DOHH2 (cell line): ENCODE data around the gene SHISAL1.

Source experiments
- H3F3A ChIP-seq: fragments of 200-600 bp; sonication (generic), shearing (Covaris generic); 2 replicates; pipeline ENCODE4 v1.6.0; 2016; ENCODE audit warnings: antibody characterized with exemption, mild to moderate bottlenecking; ENCODE audit not compliant: control insufficient read depth, insufficient read depth
- H3K27ac ChIP-seq: fragments of 200-600 bp; sonication (generic); 2 replicates; pipeline ENCODE4 v1.5.1; 2014; ENCODE audit warnings: low read depth, mild to moderate bottlenecking, low read length, moderate library complexity
- H3K27me3 ChIP-seq: fragments of 200-600 bp; sonication (generic); 2 replicates; pipeline ENCODE4 v1.6.1; 2014; ENCODE audit warnings: mild to moderate bottlenecking, low read length, mixed read lengths; ENCODE audit not compliant: control insufficient read depth
- H3K36me3 ChIP-seq: fragments of 200-600 bp; sonication (generic); 2 replicates; pipeline ENCODE4 v1.6.1; 2014; ENCODE audit warnings: mild to moderate bottlenecking, low read length, moderate library complexity, mixed read lengths; ENCODE audit not compliant: control insufficient read depth
- H3K4me1 ChIP-seq: fragments of 200-600 bp; sonication (generic); 2 replicates; pipeline ENCODE4 v1.6.1; 2014; ENCODE audit warnings: mild to moderate bottlenecking, low read length, mixed read lengths; ENCODE audit not compliant: control insufficient read depth
- H3K4me2 ChIP-seq: fragments of 200-600 bp; sonication (generic); 2 replicates; pipeline ENCODE4 v1.6.0; 2014; ENCODE audit warnings: mild to moderate bottlenecking, low read length, moderate library complexity
- H3K4me3 ChIP-seq: fragments of 200-600 bp; sonication (generic); 2 replicates; pipeline ENCODE4 v1.5.1; 2014; ENCODE audit warnings: mild to moderate bottlenecking, low read length, mixed read lengths
- H3K79me2 ChIP-seq: fragments of 200-600 bp; sonication (generic); 2 replicates; pipeline ENCODE4 v1.6.1; 2014; ENCODE audit warnings: mild to moderate bottlenecking, low read length, mixed read lengths; ENCODE audit not compliant: control insufficient read depth
- H3K9me2 ChIP-seq: fragments of 200-600 bp; sonication (generic); replicated peaks from 2 replicates; pipeline ENCODE4 v1.6.1; 2014; ENCODE audit warnings: mild to moderate bottlenecking, low read length, mixed read lengths; ENCODE audit not compliant: control insufficient read depth
- H3K9me3 ChIP-seq: fragments of 200-600 bp; sonication (generic); 2 replicates; pipeline ENCODE4 v1.6.1; 2014; ENCODE audit warnings: antibody characterized with exemption, low read length, mixed read lengths; ENCODE audit not compliant: control insufficient read depth, insufficient read depth
- H4K20me1 ChIP-seq: fragments of 200-600 bp; sonication (generic); 2 replicates; pipeline ENCODE4 v1.6.0; 2014; ENCODE audit warnings: low read depth, mild to moderate bottlenecking, antibody characterized with exemption, low read length, moderate library complexity; ENCODE audit not compliant: control insufficient read depth, insufficient read depth
- CTCF ChIP-seq: fragments of 200-600 bp; sonication (generic); IDR thresholded peaks from one replicate; pipeline ENCODE4 v1.5.1; 2014; ENCODE audit warnings: antibody characterized with exemption, mild to moderate bottlenecking, low read depth, low read length; ENCODE audit not compliant: poor library complexity, severe bottlenecking
- EZH2phosphoT487 ChIP-seq: fragments of 200-600 bp; sonication (generic); IDR thresholded peaks from 2 replicates; pipeline ENCODE4 v1.6.1; 2017; ENCODE audit warnings: borderline replicate concordance, mild to moderate bottlenecking, antibody characterized with exemption, low read length, moderate library complexity, mixed read lengths

Gene SHISAL1

DNA sequence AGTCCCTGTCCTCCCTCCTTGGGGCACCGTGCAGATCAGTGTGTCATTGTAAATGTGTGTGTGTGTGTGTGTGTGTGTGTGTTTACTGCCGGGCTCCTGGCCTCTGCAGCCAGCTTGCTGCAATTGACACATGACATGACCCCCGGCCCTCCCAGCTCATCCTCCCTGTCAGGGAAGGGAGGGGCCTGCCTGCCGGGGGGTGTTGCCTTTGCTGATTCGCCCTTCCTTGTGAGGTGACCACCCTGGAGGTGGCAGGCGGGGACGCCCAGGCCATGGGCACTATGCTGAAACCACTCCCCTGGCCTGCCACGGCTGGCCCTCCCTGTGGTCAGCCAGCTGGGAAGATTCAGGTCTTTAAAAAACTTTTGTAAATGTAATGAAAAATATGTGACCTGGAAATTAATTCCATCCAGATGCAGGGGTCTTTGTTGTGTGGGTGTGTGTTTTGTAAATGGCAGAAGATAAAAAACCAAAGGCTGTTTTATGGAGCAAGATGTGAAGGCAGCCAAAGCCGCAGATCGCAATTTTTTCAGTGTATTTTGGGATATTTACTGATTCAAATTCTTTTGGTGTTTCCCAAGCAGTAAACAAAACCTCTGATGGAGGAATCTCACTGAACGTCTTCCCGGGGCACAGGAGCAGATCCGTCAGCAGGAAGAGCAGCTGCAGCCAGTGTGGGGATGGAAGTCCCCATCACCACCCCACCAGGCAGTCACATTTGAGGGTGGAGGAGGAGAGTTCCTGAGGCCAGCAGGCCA, 23.2 kb downstream of the SHISAL1 start:
- Histone ChIP-seq H3K36me3 (no peaks in the 10 kb centered on the region), H3K4me2 (no peak overlapping the region), H4K20me1 (no peaks in the 10 kb centered on the region)

GRCh38 chr22:44288913-44289312, 23.8 kb downstream of the SHISAL1 start:
- Histone ChIP-seq H4K20me1 (no peaks in the 10 kb centered on the region), H3K27ac (no peak overlapping the region), H3K36me3 (no peaks in the 10 kb centered on the region), H3K9me3 (no peaks in the 10 kb centered on the region), H3K4me2 (no peak overlapping the region), H3K79me2 (no peaks in the 10 kb centered on the region), H3K9me2 (no peaks in the 10 kb centered on the region), H3K27me3 (no peaks in the 10 kb centered on the region), H3F3A (no peaks in the 10 kb centered on the region), H3K4me3 (no peak overlapping the region), H3K4me1 (no peaks in the 10 kb centered on the region)
- TF ChIP-seq CTCF: no peak
- no peak for TF ChIP-seq EZH2phosphoT487

More for the DNA sequence above, 23.2 kb downstream of the SHISAL1 start:
- H3K9me2 ChIP-seq: no peaks in the 10 kb centered on the region
- H3F3A ChIP-seq: no peaks in the 10 kb centered on the region
- no peak overlapping the region for H3K4me3 ChIP-seq
- H3K27me3 ChIP-seq: no peaks in the 10 kb centered on the region
- H3K79me2 ChIP-seq: no peaks in the 10 kb centered on the region
- no peaks in the 10 kb centered on the region for H3K9me3 ChIP-seq
- TF ChIP-seq EZH2phosphoT487 (no peak), CTCF (no peak)
- no peaks in the 10 kb centered on the region for H3K4me1 ChIP-seq
- H3K27ac ChIP-seq: no peak overlapping the region

GRCh38 chr22:44287741-44288140, 25.0 kb downstream of the SHISAL1 start:
- H3K27ac ChIP-seq: no peak overlapping the region
- no peaks in the 10 kb centered on the region for H3K36me3 ChIP-seq
- TF ChIP-seq EZH2phosphoT487 (no peak), CTCF (no peak)

More at GRCh38 chr22:44287741-44288140, 25.0 kb downstream of the SHISAL1 start:
- Histone ChIP-seq H3K9me3 (no peaks in the 10 kb centered on the region), H4K20me1 (no peaks in the 10 kb centered on the region), H3K27me3 (peaks cover 4% of the 10 kb centered on the region), H3K79me2 (no peaks in the 10 kb centered on the region), H3K4me1 (no peaks in the 10 kb centered on the region), H3F3A (no peaks in the 10 kb centered on the region), H3K4me2 (no peak overlapping the region), H3K9me2 (no peaks in the 10 kb centered on the region), H3K4me3 (no peak overlapping the region)
